PFSK-1 (cell line): ENCODE results near the gene FLT3.

Source experiments
- FOXP2 ChIP-seq: optimal IDR thresholded peaks from 2 replicates; pipeline ENCODE3; 2011; ENCODE audit warnings: borderline replicate concordance, control low read depth, inconsistent platforms; ENCODE audit not compliant: insufficient read depth; ENCODE audit errors: extremely low read length, extremely low read depth
- REST ChIP-seq, 2 experiments: IDR thresholded peaks; 2 replicates each; pipeline versions ENCODE4 v1.6.1 to v1.8.0; 2011 to 2012; ENCODE audit warnings: low read depth in 2 of 2, low read length in 2 of 2, control low read depth in 1 of 2, inconsistent platforms in 1 of 2, mild to moderate bottlenecking in 1 of 2, moderate library complexity in 1 of 2; ENCODE audit not compliant: insufficient read depth in 1 of 2
- TAF1 ChIP-seq: IDR thresholded peaks from 2 replicates; pipeline ENCODE4 v1.6.1; 2012; ENCODE audit warnings: low read length, control low read depth, borderline replicate concordance; ENCODE audit not compliant: insufficient read depth

- TF ChIP-seq REST (IDR thresholded peaks at IDR 0.05; ENCODE audit: insufficient read depth in 1 of 2, low read depth in 2 of 2, low read length in 2 of 2) (no peak), TAF1 (no peak), FOXP2 (no peak)
Observed at GRCh38 chr13:27981006-27981708, 119.2 kb downstream of the FLT3 start.
